NOMO-1 (cell line): ENCODE data around the gene FARP1.

Source experiments
- DNase-seq, 2 experiments: peaks; one replicate each; lab custom pipeline; 2025; ENCODE audit not compliant: unreplicated experiment in 2 of 2; lab: John Stamatoyannopoulos, UW

The FARP1 gene

GRCh38 chr13:98451676-98452470 lies 309.0 kb downstream of the FARP1 start:
- no peak for DNase-seq

- DNase-seq, result no peak
Measured at GRCh38 chr13:98452851-98453843, 310.3 kb downstream of the FARP1 start.

- no peak for DNase-seq
Measured at GRCh38 chr13:98454389-98454881, 311.5 kb downstream of the FARP1 start.

GRCh38 chr13:98456413-98456845 lies 313.5 kb downstream of the FARP1 start:
- DNase-seq, result no peak

GRCh38 chr13:98457053-98457452 lies 314.2 kb downstream of the FARP1 start:
- no peak for DNase-seq

- no peak for DNase-seq
Measured at GRCh38 chr13:98458431-98458830, 315.5 kb downstream of the FARP1 start.

GRCh38 chr13:98459171-98459681 lies 316.3 kb downstream of the FARP1 start:
- no peak for DNase-seq

GRCh38 chr13:98459721-98460370 lies 317.0 kb downstream of the FARP1 start:
- DNase-seq, result no peak

GRCh38 chr13:98460516-98460915 lies 317.6 kb downstream of the FARP1 start:
- no peak for DNase-seq

- DNase-seq, result no peak
Measured at GRCh38 chr13:98461486-98462240, 318.8 kb downstream of the FARP1 start.

GRCh38 chr13:98462241-98462882 lies 319.5 kb downstream of the FARP1 start:
- DNase-seq, result no peak

GRCh38 chr13:98462946-98463345 lies 320.1 kb downstream of the FARP1 start:
- no peak for DNase-seq

GRCh38 chr13:98466634-98467236 lies 323.8 kb downstream of the FARP1 start:
- peak in 1 of 2 experiments; percentile 17 for DNase-seq

- no peak for DNase-seq
Measured at GRCh38 chr13:98467263-98467985, 324.5 kb downstream of the FARP1 start.

GRCh38 chr13:98468361-98468760 lies 325.5 kb downstream of the FARP1 start:
- no peak for DNase-seq

GRCh38 chr13:98468929-98469328 lies 326.0 kb downstream of the FARP1 start:
- no peak for DNase-seq

- no peak for DNase-seq
Measured at GRCh38 chr13:98470920-98471319, 328.0 kb downstream of the FARP1 start.

GRCh38 chr13:98471934-98472333 lies 329.0 kb downstream of the FARP1 start:
- no peak for DNase-seq
